ENCODE measurements around the gene HES7.
"Not testable (repeated sequence)": the region's sequence is repeated elsewhere in the genome, so short reads cannot be mapped to it uniquely, and the experiment has no call there.

HES7 gene

GRCh38 chr17:8106980-8107379 lies 16.9 kb downstream of the HES7 start:
- H3K4me1 ChIP-seq (ENCODE audit: control insufficient read depth, insufficient read depth, low read length, poor library complexity, severe bottlenecking); H3K9me3 ChIP-seq (ENCODE audit: control insufficient read depth, low read length); H3K27ac ChIP-seq (ENCODE audit: low read depth, low read length, severe bottlenecking); H3K36me3 ChIP-seq (ENCODE audit: control insufficient read depth, insufficient read depth, low read length); H3K4me3 ChIP-seq (ENCODE audit: extremely low read depth, insufficient read depth, low read length, poor library complexity, severe bottlenecking): not testable (repeated sequence)
- 69 to 90% methylated on average over 4 of the region's 4 CpGs for WGBS, 2 experiments (ENCODE audit: insufficient coverage in 2 of 2)

- peaks cover 5% of the 10 kb centered on the region for H3K4me1 ChIP-seq (ENCODE audit: control insufficient read depth, insufficient read depth, low read length, poor library complexity, severe bottlenecking)
- H3K4me3 ChIP-seq (ENCODE audit: extremely low read depth, insufficient read depth, low read length, poor library complexity, severe bottlenecking): no peak overlapping the region
- peak overlapping the region; percentile 49 for H3K27ac ChIP-seq (ENCODE audit: low read depth, low read length, severe bottlenecking)
- no peaks in the 10 kb centered on the region for H3K9me3 ChIP-seq (ENCODE audit: control insufficient read depth, low read length)
- WGBS, 2 experiments (ENCODE audit: insufficient coverage in 2 of 2): 81 to 89% methylated on average over 5 of the region's 5 CpGs
- no peaks in the 10 kb centered on the region for H3K36me3 ChIP-seq (ENCODE audit: control insufficient read depth, insufficient read depth, low read length)
Observed at GRCh38 chr17:8105957-8106398, 17.9 kb downstream of the HES7 start.

- peaks cover 5% of the 10 kb centered on the region for H3K4me1 ChIP-seq (ENCODE audit: control insufficient read depth, insufficient read depth, low read length, poor library complexity, severe bottlenecking)
- no peak overlapping the region for H3K27ac ChIP-seq (ENCODE audit: low read depth, low read length, severe bottlenecking)
- H3K4me3 ChIP-seq (ENCODE audit: extremely low read depth, insufficient read depth, low read length, poor library complexity, severe bottlenecking): no peak overlapping the region
- H3K9me3 ChIP-seq (ENCODE audit: control insufficient read depth, low read length): no peaks in the 10 kb centered on the region
- H3K36me3 ChIP-seq (ENCODE audit: control insufficient read depth, insufficient read depth, low read length): no peaks in the 10 kb centered on the region
- 81 to 85% methylated on average over 5 to 8 of the region's 8 CpGs for WGBS, 2 experiments (ENCODE audit: insufficient coverage in 2 of 2)
Observed at GRCh38 chr17:8104911-8105310, 19.0 kb downstream of the HES7 start.

- H3K27ac ChIP-seq (ENCODE audit: low read depth, low read length, severe bottlenecking): no peak overlapping the region
- H3K4me1 ChIP-seq (ENCODE audit: control insufficient read depth, insufficient read depth, low read length, poor library complexity, severe bottlenecking): peaks cover 5% of the 10 kb centered on the region
- H3K4me3 ChIP-seq (ENCODE audit: extremely low read depth, insufficient read depth, low read length, poor library complexity, severe bottlenecking): no peak overlapping the region
- no peaks in the 10 kb centered on the region for H3K9me3 ChIP-seq (ENCODE audit: control insufficient read depth, low read length)
- 81 to 100% methylated on average over 1 to 3 of the region's 4 CpGs for WGBS, 2 experiments (ENCODE audit: insufficient coverage in 2 of 2)
- H3K36me3 ChIP-seq (ENCODE audit: control insufficient read depth, insufficient read depth, low read length): no peaks in the 10 kb centered on the region
Observed at GRCh38 chr17:8103549-8103948, 20.4 kb downstream of the HES7 start.

- H3K4me3 ChIP-seq (ENCODE audit: extremely low read depth, insufficient read depth, low read length, poor library complexity, severe bottlenecking): no peak overlapping the region
- 92 to 100% methylated on average over 3 to 4 of the region's 6 CpGs for WGBS, 2 experiments (ENCODE audit: insufficient coverage in 2 of 2)
Observed at GRCh38 chr17:8101721-8102120, 22.2 kb downstream of the HES7 start.

GRCh38 chr17:8100763-8101162 lies 23.1 kb downstream of the HES7 start:
- WGBS, 2 experiments (ENCODE audit: insufficient coverage in 2 of 2): 83 to 90% methylated on average over 1 to 2 of the region's 2 CpGs
- no peak overlapping the region for H3K27ac ChIP-seq (ENCODE audit: low read depth, low read length, severe bottlenecking)
- H3K9me3 ChIP-seq (ENCODE audit: control insufficient read depth, low read length): no peaks in the 10 kb centered on the region
- H3K4me3 ChIP-seq (ENCODE audit: extremely low read depth, insufficient read depth, low read length, poor library complexity, severe bottlenecking): no peak overlapping the region
- no peaks in the 10 kb centered on the region for H3K36me3 ChIP-seq (ENCODE audit: control insufficient read depth, insufficient read depth, low read length)
- no peaks in the 10 kb centered on the region for H3K4me1 ChIP-seq (ENCODE audit: control insufficient read depth, insufficient read depth, low read length, poor library complexity, severe bottlenecking)

More at GRCh38 chr17:8101721-8102120, 22.2 kb downstream of the HES7 start:
- Histone ChIP-seq H3K27ac (ENCODE audit: low read depth, low read length, severe bottlenecking) (no peak overlapping the region), H3K36me3 (ENCODE audit: control insufficient read depth, insufficient read depth, low read length) (no peaks in the 10 kb centered on the region), H3K4me1 (ENCODE audit: control insufficient read depth, insufficient read depth, low read length, poor library complexity, severe bottlenecking) (peaks cover 5% of the 10 kb centered on the region), H3K9me3 (ENCODE audit: control insufficient read depth, low read length) (no peaks in the 10 kb centered on the region)

GRCh38 chr17:8100111-8100510 lies 23.8 kb downstream of the HES7 start:
- no peaks in the 10 kb centered on the region for H3K36me3 ChIP-seq (ENCODE audit: control insufficient read depth, insufficient read depth, low read length)
- no peak overlapping the region for H3K27ac ChIP-seq (ENCODE audit: low read depth, low read length, severe bottlenecking)
- no peaks in the 10 kb centered on the region for H3K4me1 ChIP-seq (ENCODE audit: control insufficient read depth, insufficient read depth, low read length, poor library complexity, severe bottlenecking)
- H3K9me3 ChIP-seq (ENCODE audit: control insufficient read depth, low read length): no peaks in the 10 kb centered on the region
- H3K4me3 ChIP-seq (ENCODE audit: extremely low read depth, insufficient read depth, low read length, poor library complexity, severe bottlenecking): no peak overlapping the region
- WGBS, 2 experiments (ENCODE audit: insufficient coverage in 2 of 2): 67 to 83% methylated on average over 2 of the region's 2 CpGs

GRCh38 chr17:8096541-8096940 lies 27.4 kb downstream of the HES7 start:
- H3K27ac ChIP-seq (ENCODE audit: low read depth, low read length, severe bottlenecking): no peak overlapping the region
- no peaks in the 10 kb centered on the region for H3K36me3 ChIP-seq (ENCODE audit: control insufficient read depth, insufficient read depth, low read length)
- 91 to 93% methylated on average over 7 of the region's 8 CpGs for WGBS, 2 experiments (ENCODE audit: insufficient coverage in 2 of 2)
- H3K4me3 ChIP-seq (ENCODE audit: extremely low read depth, insufficient read depth, low read length, poor library complexity, severe bottlenecking): no peak overlapping the region
- no peaks in the 10 kb centered on the region for H3K4me1 ChIP-seq (ENCODE audit: control insufficient read depth, insufficient read depth, low read length, poor library complexity, severe bottlenecking)
- H3K9me3 ChIP-seq (ENCODE audit: control insufficient read depth, low read length): no peaks in the 10 kb centered on the region

- Histone ChIP-seq H3K4me1 (ENCODE audit: control insufficient read depth, insufficient read depth, low read length, poor library complexity, severe bottlenecking) (no peaks in the 10 kb centered on the region), H3K9me3 (ENCODE audit: control insufficient read depth, low read length) (no peaks in the 10 kb centered on the region), H3K36me3 (ENCODE audit: control insufficient read depth, insufficient read depth, low read length) (no peaks in the 10 kb centered on the region), H3K4me3 (ENCODE audit: extremely low read depth, insufficient read depth, low read length, poor library complexity, severe bottlenecking) (no peak overlapping the region), H3K27ac (ENCODE audit: low read depth, low read length, severe bottlenecking) (no peak overlapping the region)
- 70 to 73% methylated on average over 2 to 4 of the region's 6 CpGs for WGBS, 2 experiments (ENCODE audit: insufficient coverage in 2 of 2)
Observed at GRCh38 chr17:8095361-8095760, 28.5 kb downstream of the HES7 start.

GRCh38 chr17:8091033-8091687 lies 32.7 kb downstream of the HES7 start:
- Histone ChIP-seq H3K4me1 (ENCODE audit: control insufficient read depth, insufficient read depth, low read length, poor library complexity, severe bottlenecking) (no peaks in the 10 kb centered on the region), H3K27ac (ENCODE audit: low read depth, low read length, severe bottlenecking) (no peak overlapping the region), H3K36me3 (ENCODE audit: control insufficient read depth, insufficient read depth, low read length) (no peaks in the 10 kb centered on the region), H3K9me3 (ENCODE audit: control insufficient read depth, low read length) (no peaks in the 10 kb centered on the region), H3K4me3 (ENCODE audit: extremely low read depth, insufficient read depth, low read length, poor library complexity, severe bottlenecking) (no peak overlapping the region)
- 65 to 77% methylated on average over 8 to 9 of the region's 9 CpGs for WGBS, 2 experiments (ENCODE audit: insufficient coverage in 2 of 2)

GRCh38 chr17:8089728-8090127 lies 34.2 kb downstream of the HES7 start:
- no peak overlapping the region for H3K4me3 ChIP-seq (ENCODE audit: extremely low read depth, insufficient read depth, low read length, poor library complexity, severe bottlenecking)
- H3K4me1 ChIP-seq (ENCODE audit: control insufficient read depth, insufficient read depth, low read length, poor library complexity, severe bottlenecking): no peaks in the 10 kb centered on the region
- H3K27ac ChIP-seq (ENCODE audit: low read depth, low read length, severe bottlenecking): no peak overlapping the region
- 50 to 72% methylated on average over 4 to 5 of the region's 6 CpGs for WGBS, 2 experiments (ENCODE audit: insufficient coverage in 2 of 2)
- no peaks in the 10 kb centered on the region for H3K36me3 ChIP-seq (ENCODE audit: control insufficient read depth, insufficient read depth, low read length)
- H3K9me3 ChIP-seq (ENCODE audit: control insufficient read depth, low read length): no peaks in the 10 kb centered on the region

Data from mesodermal cell (in vitro differentiated cells).